Caco-2 (cell line): ENCODE results near the gene UHRF1. TPM values are rescaled to one million over a fixed set of nuclear protein-coding genes. Genes with fewer than 3 reads are reported as not detected.

ENCODE experiments used
- BruUV-seq: library from RNA; stranded (reverse); fragments of 400-500 nt; replicated peaks from 2 replicates; lab custom pipeline; 2021; lab: Mats Ljungman, UMichigan
- CTCF ChIA-PET: fragments of 300-600 bp; sonication (Branson Sonifier 250); formaldehyde crosslinking; loops from one replicate; lab custom pipeline; 2022; ENCODE audit warnings: antibody characterized with exemption; lab: Charles Lee
- POLR2A ChIA-PET: fragments of 300-600 bp; sonication (Branson Sonifier 250); formaldehyde crosslinking; loops from one replicate; lab custom pipeline; 2022; ENCODE audit warnings: antibody characterized with exemption; lab: Charles Lee
- DNase-seq, 2 experiments: peaks; one replicate each; pipeline versions ENCODE4 v3.0.0 to v3.0.0-alpha.2; 2020 to 2022
- H3K27me3 ChIP-seq: replicated peaks from 2 replicates; pipeline ENCODE4 v1.6.0; 2011; ENCODE audit warnings: low read length; ENCODE audit not compliant: control insufficient read depth, insufficient read depth
- H3K36me3 ChIP-seq: 2 replicates; pipeline ENCODE4 v1.5.1; 2011; ENCODE audit warnings: low read length; ENCODE audit not compliant: control insufficient read depth, insufficient read depth
- H3K4me1 ChIP-seq: fragments of 250-450 bp; sonication (Bioruptor Pico); 2 replicates; pipeline ENCODE4 v1.5.1; 2020; ENCODE audit warnings: mild to moderate bottlenecking
- H3K4me3 ChIP-seq: 2 replicates; pipeline ENCODE4 v1.5.1; 2011; ENCODE audit warnings: low read depth, mild to moderate bottlenecking, control low read depth, low read length
- H3K9me3 ChIP-seq: fragments of 250-450 bp; sonication (Bioruptor Pico); 2 replicates; pipeline ENCODE4 v1.5.1; 2020; ENCODE audit warnings: mild to moderate bottlenecking, moderate library complexity
- H3K27ac Mint-ChIP-seq: one replicate; pipeline ENCODE4 v1.8.0; 2022; ENCODE audit warnings: mixed read lengths; ENCODE audit not compliant: unreplicated experiment
- H3K27me3 Mint-ChIP-seq: one replicate; pipeline ENCODE4 v1.8.0; 2022; ENCODE audit warnings: mixed read lengths; ENCODE audit not compliant: insufficient read depth, unreplicated experiment
- H3K36me3 Mint-ChIP-seq: one replicate; pipeline ENCODE4 v1.8.0; 2022; ENCODE audit warnings: mild to moderate bottlenecking, mixed read lengths; ENCODE audit not compliant: insufficient read depth, unreplicated experiment
- H3K4me1 Mint-ChIP-seq: one replicate; pipeline ENCODE4 v1.8.0; 2022; ENCODE audit warnings: low read depth, mixed read lengths; ENCODE audit not compliant: unreplicated experiment
- H3K4me3 Mint-ChIP-seq: one replicate; pipeline ENCODE4 v1.8.0; 2022; ENCODE audit warnings: mild to moderate bottlenecking, moderate library complexity, mixed read lengths; ENCODE audit not compliant: unreplicated experiment
- H3K9me3 Mint-ChIP-seq: one replicate; pipeline ENCODE4 v1.8.0; 2022; ENCODE audit warnings: mixed read lengths; ENCODE audit not compliant: unreplicated experiment
- CTCF ChIP-seq, 2 experiments: fragments of 200-600 bp in 1 of 2; IDR thresholded peaks; 1 replicate in 1 of 2; 2 replicates in 1 of 2; pipeline versions ENCODE4 v1.5.1 to v1.8.0; 2011 to 2022; ENCODE audit warnings: antibody characterized with exemption in 1 of 2, control low read depth in 1 of 2, inconsistent platforms in 1 of 2, low read depth in 1 of 2, low read length in 1 of 2, mild to moderate bottlenecking in 1 of 2, moderate library complexity in 1 of 2; ENCODE audit not compliant: insufficient read depth in 1 of 2, severe bottlenecking in 1 of 2, unreplicated experiment in 1 of 2
- intact Hi-C: fragments of 100-400 bp; cut with micrococcal nuclease; formaldehyde crosslinking; loops from one replicate; pipeline ENCODE4 v1.10.0; 2022; ENCODE audit not compliant: unreplicated experiment
- total RNA-seq: library from RNA; stranded (reverse); gene quantifications from 2 replicates; pipeline ENCODE4 v1.2.3, GENCODE V29; 2022

UHRF1 gene
- total RNA-seq, 1 experiment from 2014 or later, result 54.6 TPM

GRCh38 chr19:4908781-4909155, 533 bp upstream of the UHRF1 start:
- H3K4me3 ChIP-seq, result peak overlapping the region; percentile 84; the same call in 1 of the 2 replicates
- POLR2A ChIA-PET, result interaction anchor here (0.6 to 0.7 kb wide), 2 partner anchors 60 to 99 kb away, joined by 3 to 6 read pairs; partner anchors contain the start of gene KDM4B

GRCh38 chr19:4909897-4910593, 744 bp downstream of the UHRF1 start:
- H3K9me3 ChIP-seq, result no peaks in the 10 kb centered on the region
- Mint-ChIP-seq H3K27me3 (no peaks in the 10 kb centered on the region), H3K9me3 (no peaks in the 10 kb centered on the region), H3K36me3 (peaks cover 34% of the 10 kb centered on the region), H3K4me1 (peaks cover 20% of the 10 kb centered on the region), H3K4me3 (peak overlapping the region; percentile 76), H3K27ac (peak overlapping the region; percentile 42)
- no peaks in the 10 kb centered on the region for H3K36me3 ChIP-seq
- peaks cover 20% of the 10 kb centered on the region for H3K4me1 ChIP-seq
- peak; percentile 91 to 92 for DNase-seq
- BruUV-seq, result no TSS peak
- TF ChIP-seq CTCF (IDR thresholded peaks at IDR 0.05; ENCODE audit: insufficient read depth in 1 of 2, low read depth in 1 of 2, low read length in 1 of 2, severe bottlenecking in 1 of 2, unreplicated experiment in 1 of 2), result no peak
- CTCF ChIA-PET, result interaction anchor here (0.7 kb wide), 1 partner anchor 121 kb away, joined by 4 read pairs; no protein-coding TSS in a partner anchor
- no peaks in the 10 kb centered on the region for H3K27me3 ChIP-seq
- H3K4me3 ChIP-seq, result peak overlapping the region; percentile 84
- intact Hi-C loops, result no loop called here
- POLR2A ChIA-PET, result no interaction called here

More at GRCh38 chr19:4908781-4909155, 533 bp upstream of the UHRF1 start:
- Mint-ChIP-seq H3K36me3 (peaks cover 22% of the 10 kb centered on the region), H3K4me1 (peaks cover 13% of the 10 kb centered on the region), H3K4me3 (peak overlapping the region; percentile 76), H3K27me3 (no peaks in the 10 kb centered on the region), H3K27ac (peak overlapping the region; percentile 22), H3K9me3 (no peaks in the 10 kb centered on the region)
- Histone ChIP-seq H3K27me3 (no peaks in the 10 kb centered on the region), H3K36me3 (no peaks in the 10 kb centered on the region), H3K4me1 (peaks cover 20% of the 10 kb centered on the region), H3K9me3 (no peaks in the 10 kb centered on the region)
- peak in 1 of 2 experiments; percentile 14 for DNase-seq
- TF ChIP-seq CTCF (IDR thresholded peaks at IDR 0.05; ENCODE audit: insufficient read depth in 1 of 2, low read depth in 1 of 2, low read length in 1 of 2, severe bottlenecking in 1 of 2, unreplicated experiment in 1 of 2), result no peak
- CTCF ChIA-PET, result no interaction called here
- intact Hi-C loops, result loop anchor here (1.0 kb wide), 1 partner anchor 36 kb away; no protein-coding TSS in a partner anchor
- no TSS peak for BruUV-seq

- no TSS peak for BruUV-seq
- DNase-seq, result no peak
Observed at GRCh38 chr19:4910594-4911281, 1.4 kb downstream of the UHRF1 start.

More at GRCh38 chr19:4910594-4911281, 1.4 kb downstream of the UHRF1 start:
- Histone ChIP-seq H3K4me1 (peaks cover 20% of the 10 kb centered on the region), H3K27me3 (no peaks in the 10 kb centered on the region), H3K9me3 (no peaks in the 10 kb centered on the region), H3K4me3 (peak overlapping the region; percentile 84), H3K36me3 (no peaks in the 10 kb centered on the region)
- Mint-ChIP-seq H3K4me3 (peak overlapping the region; percentile 76), H3K27me3 (no peaks in the 10 kb centered on the region), H3K9me3 (no peaks in the 10 kb centered on the region), H3K4me1 (peaks cover 20% of the 10 kb centered on the region), H3K27ac (peak overlapping the region; percentile 42), H3K36me3 (peaks cover 41% of the 10 kb centered on the region)
- POLR2A ChIA-PET, result no interaction called here
- CTCF ChIA-PET, result interaction anchor here (1.9 kb wide), 1 partner anchor 101 kb away, joined by 8 read pairs; no protein-coding TSS in a partner anchor
- intact Hi-C loops, result no loop called here
- TF ChIP-seq CTCF (IDR thresholded peaks at IDR 0.05; ENCODE audit: insufficient read depth in 1 of 2, low read depth in 1 of 2, low read length in 1 of 2, severe bottlenecking in 1 of 2, unreplicated experiment in 1 of 2), result no peak
